Sigmoid colon (tissue), 4 donors: ENCODE data around the gene TSC22D4.

Source experiments
- POLR2A ChIP-seq, 2 donors: fragments of 450-650 bp; IDR thresholded peaks; one replicate each; pipeline ENCODE4 v1.6.1; 2016; ENCODE audit warnings: antibody characterized with exemption in 2 of 2, mild to moderate bottlenecking in 2 of 2, moderate library complexity in 2 of 2
- POLR2AphosphoS5 ChIP-seq, 4 donors: sonication (generic); formaldehyde crosslinking; IDR thresholded peaks; one replicate each; pipeline ENCODE4 v1.6.1; 2017; ENCODE audit warnings: antibody characterized with exemption in 4 of 4
- TF ChIP-seq, protein P1 (sequence below), 4 experiments: fragments of 450-650 bp in 3 of 4; fragments of 200-600 bp in 1 of 4; IDR thresholded peaks; one replicate each; pipeline ENCODE4 v1.5.1; 2016 to 2019; ENCODE audit warnings: antibody characterized with exemption in 4 of 4, mild to moderate bottlenecking in 3 of 4, moderate library complexity in 2 of 4

DNA sequence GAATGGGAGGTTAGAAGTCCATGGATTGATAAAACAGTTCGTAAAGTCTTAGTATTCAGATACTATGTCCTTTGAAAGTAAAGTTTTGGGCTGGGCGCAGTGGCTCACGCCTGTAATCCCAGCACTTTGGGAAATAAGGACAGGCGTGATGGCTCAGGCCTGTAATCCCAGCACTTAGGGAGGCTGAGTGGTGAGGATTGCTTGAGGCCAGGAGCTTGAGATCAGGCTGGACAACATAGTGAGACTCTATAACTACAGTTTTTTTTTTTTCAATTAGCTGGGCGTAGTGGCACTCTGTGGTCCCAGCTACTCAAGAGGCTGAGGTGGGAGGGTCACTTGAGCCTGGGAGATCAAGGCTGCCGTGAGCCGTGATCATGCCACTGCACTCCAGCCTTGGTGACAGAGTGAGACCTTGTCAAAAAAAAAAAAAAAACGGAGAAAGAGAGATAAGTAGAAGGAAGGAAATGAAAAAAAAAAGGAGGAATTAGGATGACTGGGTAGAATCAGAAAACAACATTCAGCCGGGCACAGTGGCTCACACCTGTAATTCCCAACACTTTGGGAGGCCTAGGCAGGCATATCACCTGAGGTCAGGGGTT lies 34.3 kb upstream of the TSC22D4 start:
- TF ChIP-seq, protein P1, sequence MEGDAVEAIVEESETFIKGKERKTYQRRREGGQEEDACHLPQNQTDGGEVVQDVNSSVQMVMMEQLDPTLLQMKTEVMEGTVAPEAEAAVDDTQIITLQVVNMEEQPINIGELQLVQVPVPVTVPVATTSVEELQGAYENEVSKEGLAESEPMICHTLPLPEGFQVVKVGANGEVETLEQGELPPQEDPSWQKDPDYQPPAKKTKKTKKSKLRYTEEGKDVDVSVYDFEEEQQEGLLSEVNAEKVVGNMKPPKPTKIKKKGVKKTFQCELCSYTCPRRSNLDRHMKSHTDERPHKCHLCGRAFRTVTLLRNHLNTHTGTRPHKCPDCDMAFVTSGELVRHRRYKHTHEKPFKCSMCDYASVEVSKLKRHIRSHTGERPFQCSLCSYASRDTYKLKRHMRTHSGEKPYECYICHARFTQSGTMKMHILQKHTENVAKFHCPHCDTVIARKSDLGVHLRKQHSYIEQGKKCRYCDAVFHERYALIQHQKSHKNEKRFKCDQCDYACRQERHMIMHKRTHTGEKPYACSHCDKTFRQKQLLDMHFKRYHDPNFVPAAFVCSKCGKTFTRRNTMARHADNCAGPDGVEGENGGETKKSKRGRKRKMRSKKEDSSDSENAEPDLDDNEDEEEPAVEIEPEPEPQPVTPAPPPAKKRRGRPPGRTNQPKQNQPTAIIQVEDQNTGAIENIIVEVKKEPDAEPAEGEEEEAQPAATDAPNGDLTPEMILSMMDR (IDR thresholded peaks at IDR 0.05) = no peak
- TF ChIP-seq POLR2AphosphoS5 (IDR thresholded peaks at IDR 0.05) (no peak), POLR2A (IDR thresholded peaks at IDR 0.05) (no peak)
